GM19452 (cell line): ENCODE results near the gene ARHGAP45.
A peak's percentile ranks its signal among the peaks of the same experiment; 100 is the strongest.

ENCODE experiments used
- ATAC-seq: cut with Tn5 transposase; IDR thresholded peaks from one replicate; pipeline ENCODE4 v1.9.1; 2021; ENCODE audit not compliant: unreplicated experiment

ARHGAP45 gene

DNA sequence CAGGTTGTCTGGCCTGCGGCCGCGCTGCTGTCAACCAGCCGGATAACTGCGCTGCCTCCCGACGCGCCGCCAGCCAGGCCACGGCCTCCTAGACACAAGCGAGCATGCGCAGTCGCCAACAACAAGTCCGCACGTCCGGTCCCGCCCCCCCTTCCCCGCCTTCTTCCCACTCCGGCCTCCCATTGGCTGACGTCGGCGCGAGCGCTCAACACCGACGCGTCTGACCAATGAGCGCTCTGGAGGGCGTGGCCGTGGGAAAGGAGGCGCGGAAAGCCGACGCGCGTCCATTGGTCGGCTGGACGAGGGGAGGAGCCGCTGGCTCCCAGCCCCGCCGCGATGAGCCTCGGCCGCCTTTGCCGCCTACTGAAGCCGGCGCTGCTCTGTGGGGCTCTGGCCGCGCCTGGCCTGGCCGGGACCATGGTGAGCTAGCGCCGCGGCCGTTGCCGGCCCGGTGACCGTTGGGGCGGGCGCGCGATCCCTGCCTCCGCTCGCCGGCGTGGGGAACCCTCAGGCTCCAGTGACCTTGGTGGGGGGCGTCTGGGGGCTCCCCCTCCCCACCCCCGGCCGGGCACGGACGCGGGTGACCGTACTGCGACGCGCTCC lies 36.8 kb downstream of the ARHGAP45 start, which contains the start of gene GPX4:
Gene GPX4, plus strand, starts transcription at position 287 of the 603 bp plus-strand sequence. Its CDS starts 50 bp downstream, at position 337.
- ATAC-seq, result peak; percentile 73

GRCh38 chr19:1104311-1105007 lies 37.5 kb downstream of the ARHGAP45 start:
- ATAC-seq, result peak; percentile 40

- ATAC-seq, result no peak
These were observed 38.3 kb downstream of the ARHGAP45 start for GRCh38 chr19:1105008-1105872.

- no peak for ATAC-seq
These were observed 39.2 kb downstream of the ARHGAP45 start for GRCh38 chr19:1105873-1106840.

GRCh38 chr19:1106841-1107660 lies 40.1 kb downstream of the ARHGAP45 start:
- ATAC-seq, result no peak

- no peak for ATAC-seq
These were observed 40.8 kb downstream of the ARHGAP45 start for GRCh38 chr19:1107661-1108261.

DNA sequence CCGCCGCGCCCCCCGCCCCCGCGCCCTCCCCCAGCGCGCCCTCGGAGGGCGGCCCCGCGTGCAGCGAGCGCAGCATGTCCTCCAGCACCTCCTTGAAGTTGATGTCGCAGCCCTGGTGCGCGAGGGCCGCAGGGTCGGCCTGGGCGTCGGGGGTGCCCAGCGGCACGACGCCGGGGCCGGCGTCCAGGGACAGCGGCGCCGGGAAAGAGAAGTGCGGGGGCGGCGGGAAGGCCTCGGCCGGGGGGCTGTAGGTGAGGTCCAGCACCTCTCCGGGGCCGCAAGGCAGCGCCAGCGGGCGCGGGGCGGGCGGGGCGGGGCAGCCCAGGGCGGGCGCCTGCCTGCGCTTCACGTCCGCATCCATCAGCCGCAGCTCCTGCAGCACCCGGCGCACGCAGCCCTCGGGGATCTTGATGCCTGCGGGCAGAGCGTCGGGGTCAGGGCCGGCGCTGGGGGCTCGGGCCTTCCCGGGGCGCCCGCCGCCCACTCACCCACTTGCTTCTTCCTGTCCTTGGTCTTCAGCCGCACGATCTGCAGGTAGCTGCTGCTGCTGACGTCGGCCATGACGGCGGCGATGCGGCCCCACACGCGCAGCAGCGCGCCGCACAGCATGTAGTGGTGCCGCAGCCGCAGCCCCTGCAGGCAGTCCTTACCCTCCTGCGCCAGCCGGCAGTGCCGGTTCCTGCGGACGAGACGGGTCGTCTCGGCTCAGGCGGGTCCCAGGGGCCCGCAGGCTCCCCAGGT lies 41.5 kb downstream of the ARHGAP45 start:
- no peak for ATAC-seq

DNA sequence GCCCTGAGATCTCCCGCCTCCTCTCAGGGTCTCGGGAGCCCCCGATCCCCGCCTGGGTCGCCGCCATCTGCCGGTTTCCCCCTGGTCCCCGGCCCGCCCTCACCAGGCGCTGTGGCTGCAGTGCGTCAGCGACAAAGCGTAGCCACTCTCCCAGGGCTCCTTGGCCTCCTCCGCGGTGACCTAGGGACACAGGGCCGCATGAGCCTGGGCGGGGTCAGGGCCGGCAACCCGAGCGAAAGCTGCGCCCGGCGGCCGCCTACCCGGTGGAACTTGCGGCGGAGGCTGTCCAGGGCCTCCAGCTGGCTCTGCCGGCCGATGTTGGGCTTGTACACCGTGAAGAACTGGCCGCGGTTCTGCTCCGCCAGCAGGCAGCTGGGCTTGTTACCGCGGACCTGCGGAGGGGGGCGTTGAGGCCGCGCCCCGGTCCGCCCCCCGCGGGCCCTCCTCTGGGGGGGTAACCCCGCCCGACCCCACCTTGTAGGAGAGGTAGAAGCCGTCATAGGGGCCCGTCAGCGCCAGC lies 42.1 kb downstream of the ARHGAP45 start:
- ATAC-seq, result no peak

DNA sequence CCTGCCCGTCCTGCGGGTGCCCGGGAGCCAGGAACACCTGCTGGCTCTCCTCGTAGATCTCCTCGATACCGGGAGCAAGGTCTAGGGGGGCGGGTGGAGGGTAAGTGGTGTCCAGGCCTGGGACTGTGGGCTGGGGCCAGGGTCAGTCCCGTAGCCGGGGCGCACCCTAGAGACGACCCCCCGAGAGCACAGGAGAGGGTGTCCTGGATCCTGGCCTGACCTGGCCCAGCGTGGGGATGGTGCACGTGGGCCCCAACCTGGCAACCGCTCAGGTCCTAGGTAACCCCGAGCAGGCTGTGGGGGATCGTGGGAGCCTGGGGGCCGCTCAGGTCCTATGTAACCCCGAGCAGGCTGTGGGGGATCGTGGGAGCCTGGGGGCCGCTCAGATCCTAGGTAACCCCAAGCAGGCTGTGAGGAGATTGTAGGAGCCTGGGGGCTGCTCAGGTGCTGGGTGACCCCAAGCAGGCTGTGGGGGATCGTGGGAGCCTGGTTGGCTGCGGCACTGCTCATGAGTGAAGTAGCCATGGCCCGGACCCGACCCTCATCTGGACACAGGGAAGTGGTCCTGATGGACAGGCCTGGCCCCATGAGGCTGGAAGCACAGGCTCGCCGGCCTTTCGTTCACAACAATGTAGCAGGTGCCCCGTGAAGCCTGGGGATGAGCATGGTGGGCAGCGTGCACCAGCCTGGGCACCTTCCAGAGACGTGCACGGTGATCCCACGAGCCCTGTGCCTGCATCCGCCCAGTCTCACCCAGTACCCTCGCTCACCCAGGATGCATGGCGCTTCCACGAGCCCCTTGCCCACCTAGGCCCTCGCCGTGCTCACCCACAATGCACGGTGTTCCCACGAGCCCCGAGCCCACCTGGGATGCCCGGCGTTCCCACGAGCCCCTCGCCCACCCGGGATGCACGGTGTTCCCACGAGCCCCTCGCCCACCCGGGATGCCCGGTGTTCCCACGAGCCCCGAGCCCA lies 43.0 kb downstream of the ARHGAP45 start:
- ATAC-seq, result no peak

GRCh38 chr19:1110809-1111640 lies 44.1 kb downstream of the ARHGAP45 start:
- no peak for ATAC-seq

DNA sequence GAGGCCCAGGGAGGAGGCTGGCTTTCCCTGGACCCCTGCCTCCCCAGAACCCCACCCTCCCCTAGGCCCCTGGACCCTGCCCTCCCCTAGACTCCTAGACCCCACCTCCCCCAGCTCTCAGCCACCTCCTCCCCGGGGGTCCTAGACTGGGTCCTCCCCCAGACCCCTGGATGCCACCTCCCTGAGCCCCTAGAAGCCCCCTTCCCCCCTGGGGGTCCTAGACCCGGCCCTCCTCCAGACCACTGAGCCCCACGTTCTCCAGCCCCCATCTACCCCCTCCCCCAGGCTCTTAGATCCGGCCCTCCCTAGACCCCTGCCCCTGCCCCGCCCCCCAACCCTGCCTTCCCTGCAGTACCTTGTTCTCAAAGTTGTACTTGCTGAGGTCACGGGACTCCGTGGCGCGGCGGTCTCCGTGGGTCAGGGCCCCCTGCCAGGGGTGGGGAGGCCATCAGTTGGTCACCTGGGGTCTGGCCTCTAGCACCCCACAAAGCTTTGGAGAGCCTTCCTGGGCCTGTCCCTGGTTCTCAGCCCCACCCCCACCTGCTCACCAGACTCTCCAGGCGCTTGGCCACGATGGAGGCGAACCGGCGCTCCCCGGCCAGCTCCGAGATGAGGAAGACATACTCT lies 44.8 kb downstream of the ARHGAP45 start:
- ATAC-seq, result no peak

DNA sequence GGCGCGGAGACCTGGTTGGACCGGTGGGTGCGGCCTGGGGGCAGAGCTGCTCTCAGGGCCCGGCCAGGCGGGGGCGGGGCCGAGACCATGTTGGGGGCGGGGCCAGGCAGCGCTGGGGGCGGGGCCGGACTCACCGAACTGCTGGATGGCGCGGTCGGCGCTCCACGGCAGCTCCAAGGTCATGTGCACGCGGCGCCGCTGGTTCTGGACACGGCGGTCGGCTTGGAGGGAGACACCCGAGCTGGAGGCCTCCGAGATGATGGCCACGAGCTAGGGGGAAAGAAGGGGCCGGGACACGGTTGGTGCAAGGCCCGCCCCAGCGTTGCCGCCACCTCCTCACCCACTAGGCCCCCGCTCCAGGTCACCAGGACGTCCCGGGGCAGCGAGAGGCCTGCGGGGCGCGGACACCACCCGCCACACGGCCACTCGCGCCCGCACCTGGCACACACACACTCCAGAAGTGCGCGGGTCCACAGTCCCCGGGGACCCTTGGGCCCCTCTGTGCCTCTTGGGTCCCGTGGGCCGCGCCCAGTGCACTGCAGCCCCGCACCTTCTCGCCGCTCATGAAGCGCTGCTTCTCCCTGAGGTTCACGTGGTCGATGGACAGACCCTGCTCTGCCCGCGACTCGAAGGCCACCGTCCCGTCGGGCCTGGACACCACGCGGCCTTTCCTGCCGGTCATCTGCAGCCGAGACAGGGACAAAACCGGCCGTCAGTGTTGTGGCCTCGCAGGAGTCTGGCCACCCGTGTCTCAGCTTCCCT lies 45.5 kb downstream of the ARHGAP45 start:
- no peak for ATAC-seq

- ATAC-seq, result no peak
These were observed 46.3 kb downstream of the ARHGAP45 start for GRCh38 chr19:1113030-1113985.

DNA sequence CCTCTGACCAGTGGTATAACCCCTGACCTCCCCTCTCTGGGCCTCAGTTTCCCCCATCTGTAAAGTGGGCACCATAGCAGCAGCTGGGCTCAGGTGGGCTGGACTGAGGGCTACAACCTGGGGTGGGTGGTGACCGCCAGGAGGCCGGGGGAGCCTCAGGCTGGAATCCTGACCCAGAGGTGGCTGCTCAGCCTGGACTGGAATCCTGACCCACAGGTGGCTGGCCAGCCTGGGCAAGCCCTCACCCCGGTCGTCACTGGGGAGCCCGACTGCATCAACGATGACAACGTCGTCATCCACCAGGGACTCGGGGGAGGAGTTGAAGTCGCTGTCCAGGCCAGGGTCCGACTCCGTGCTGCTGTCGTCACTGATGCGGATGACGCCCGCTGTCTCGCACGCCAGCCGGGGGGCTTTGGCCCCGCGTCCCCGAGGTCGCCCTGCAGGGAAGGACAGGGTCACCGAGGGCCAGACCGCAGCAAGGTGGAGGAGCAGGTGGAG lies 47.1 kb downstream of the ARHGAP45 start:
- no peak for ATAC-seq
